Naive thymus-derived CD4-positive, alpha-beta T cell (primary cell): ENCODE results near the gene ANKS1B. TPM values are rescaled to one million over a fixed set of nuclear protein-coding genes. Genes with fewer than 3 reads are reported as not detected.

Experiments
- ATAC-seq: fragments of 150-1000 bp; cut with Tn5 transposase; 2 replicates; pipeline ENCODE4 v1.10.0; 2021; ENCODE audit warnings: mild to moderate bottlenecking, moderate library complexity
- CTCF ChIA-PET: fragments of 350-600 bp; sonication (Branson Sonifier 250); formaldehyde crosslinking; loops from one replicate; lab custom pipeline; 2021; ENCODE audit warnings: antibody characterized with exemption; lab: Charles Lee
- POLR2A ChIA-PET: fragments of 350-600 bp; sonication (Branson Sonifier 250); formaldehyde crosslinking; loops from one replicate; lab custom pipeline; 2021; ENCODE audit warnings: antibody characterized with exemption, inconsistent platforms; lab: Charles Lee
- DNase-seq, 9 donors: peaks; one replicate each; pipeline versions ENCODE4 v3.0.0 to v3.0.0-alpha.2; 2020 to 2022; ENCODE audit warnings: mixed read lengths in 1 of 9
- H3K27ac ChIP-seq: one replicate; pipeline ENCODE4 v1.7.0; 2013; ENCODE audit warnings: mild to moderate bottlenecking, low read depth, low read length, moderate library complexity
- H3K27me3 ChIP-seq, 2 donors: one replicate each; pipeline ENCODE4 v1.7.0; 2013; ENCODE audit warnings: low read length in 2 of 2, mild to moderate bottlenecking in 2 of 2, moderate library complexity in 2 of 2; ENCODE audit not compliant: control insufficient read depth in 2 of 2, insufficient read depth in 2 of 2
- H3K36me3 ChIP-seq, 3 experiments: 1 replicate in 2 of 3; 2 replicates in 1 of 3; pipeline ENCODE4 v1.7.0; 2013; ENCODE audit warnings: low read length in 3 of 3, mild to moderate bottlenecking in 3 of 3, moderate library complexity in 1 of 3; ENCODE audit not compliant: insufficient read depth in 3 of 3, control insufficient read depth in 2 of 3
- H3K4me1 ChIP-seq, 2 donors: one replicate each; pipeline ENCODE4 v1.7.0; 2013; ENCODE audit warnings: low read length in 2 of 2, mild to moderate bottlenecking in 2 of 2, moderate library complexity in 1 of 2; ENCODE audit not compliant: control insufficient read depth in 2 of 2, insufficient read depth in 2 of 2
- H3K4me3 ChIP-seq: 2 replicates; pipeline ENCODE4 v1.7.0; 2013; ENCODE audit warnings: mild to moderate bottlenecking, low read length
- H3K9me3 ChIP-seq, 3 experiments: 1 replicate in 2 of 3; 2 replicates in 1 of 3; pipeline ENCODE4 v1.7.0; 2013; ENCODE audit warnings: low read length in 3 of 3; ENCODE audit not compliant: control insufficient read depth in 2 of 3
- H3K27ac Mint-ChIP-seq, 9 donors: one replicate each; pipeline ENCODE4 v1.8.0; 2020 to 2022; ENCODE audit warnings: mixed read lengths in 9 of 9, mild to moderate bottlenecking in 8 of 9, moderate library complexity in 5 of 9, inconsistent platforms in 2 of 9
- H3K27me3 Mint-ChIP-seq, 5 donors: one replicate each; pipeline ENCODE4 v1.8.0; 2021 to 2022; ENCODE audit warnings: mixed read lengths in 5 of 5, mild to moderate bottlenecking in 1 of 5
- H3K36me3 Mint-ChIP-seq, 5 donors: one replicate each; pipeline ENCODE4 v1.8.0; 2020 to 2022; ENCODE audit warnings: mixed read lengths in 5 of 5, mild to moderate bottlenecking in 3 of 5, inconsistent platforms in 1 of 5
- H3K4me1 Mint-ChIP-seq, 7 donors: one replicate each; pipeline ENCODE4 v1.8.0; 2020 to 2022; ENCODE audit warnings: mixed read lengths in 7 of 7, mild to moderate bottlenecking in 3 of 7, inconsistent platforms in 1 of 7
- H3K4me3 Mint-ChIP-seq, 10 donors: one replicate each; pipeline ENCODE4 v1.8.0; 2020 to 2022; ENCODE audit warnings: mild to moderate bottlenecking in 10 of 10, mixed read lengths in 10 of 10, moderate library complexity in 6 of 10, inconsistent platforms in 2 of 10
- H3K9me3 Mint-ChIP-seq, 11 donors: one replicate each; pipeline ENCODE4 v1.8.0; 2020 to 2022; ENCODE audit warnings: mixed read lengths in 11 of 11, mild to moderate bottlenecking in 4 of 11, inconsistent platforms in 1 of 11, moderate library complexity in 1 of 11
- intact Hi-C, 2 donors: fragments of 100-400 bp; cut with micrococcal nuclease; formaldehyde crosslinking; loops; one replicate each; pipeline ENCODE4 v1.15.1; 2023
- polyA plus RNA-seq, 2 donors: library from polyadenylated mRNA; unstranded; fragments of 300-500 nt; fragmentation: Illumina TruSeq; gene quantifications; one replicate each; pipeline ENCODE4 v1.2.3, GENCODE V29; 2021
- total RNA-seq, 6 experiments: library from RNA in 5 of 6; stranded (reverse) in 5 of 6; gene quantifications; 1 replicate in 5 of 6; 2 replicates in 1 of 6; pipeline ENCODE4 v1.2.3 and lab custom pipeline; 2021 to 2026

ANKS1B gene
- total and polyA plus RNA-seq, 7 experiments from 2014 or later = 0.97 TPM; not detected in 6

- H3K4me1 ChIP-seq = no peaks in the 10 kb centered on the region
- peaks cover 66 to 70% (median 67%) of the 10 kb centered on the region in 5 donors for H3K27me3 Mint-ChIP-seq
- no peak overlapping the region for H3K4me3 ChIP-seq
- peaks cover 0 to 3% (median 0%) of the 10 kb centered on the region in 11 donors for H3K9me3 Mint-ChIP-seq
- H3K27me3 ChIP-seq = no peaks in the 10 kb centered on the region
- H3K4me1 Mint-ChIP-seq = peaks cover 0 to 16% (median 14%) of the 10 kb centered on the region in 7 donors
- no peak overlapping the region for H3K27ac ChIP-seq
- no peaks in the 10 kb centered on the region for H3K36me3 ChIP-seq
- intact Hi-C loops = no loop called here
- ATAC-seq (no peak), DNase-seq (no peak)
- CTCF ChIA-PET = no interaction called here
- POLR2A ChIA-PET = no interaction called here
- H3K27ac Mint-ChIP-seq = no peak overlapping the region
- H3K9me3 ChIP-seq = no peaks in the 10 kb centered on the region
- H3K4me3 Mint-ChIP-seq = peak overlapping the region; percentile 42 to 78 (median 54)
- H3K36me3 Mint-ChIP-seq = peaks cover 0 to 8% (median 0%) of the 10 kb centered on the region in 5 donors
Measured at GRCh38 chr12:99983456-99984258, 1.1 kb downstream of the ANKS1B start.

- H3K36me3 ChIP-seq = no peaks in the 10 kb centered on the region
- Mint-ChIP-seq H3K36me3 (peaks cover 0 to 8% (median 0%) of the 10 kb centered on the region in 5 donors), H3K4me3 (no peak overlapping the region), H3K4me1 (peaks cover 0 to 16% (median 14%) of the 10 kb centered on the region in 7 donors), H3K27ac (no peak overlapping the region), H3K9me3 (peaks cover 0 to 3% (median 0%) of the 10 kb centered on the region in 11 donors), H3K27me3 (peaks cover 62 to 72% (median 69%) of the 10 kb centered on the region in 5 donors)
- ChIA-PET POLR2A (no interaction called here), CTCF (no interaction called here)
- no peak overlapping the region for H3K4me3 ChIP-seq
- H3K4me1 ChIP-seq = no peaks in the 10 kb centered on the region
- ATAC-seq (no peak), DNase-seq (no peak)
- H3K9me3 ChIP-seq = no peaks in the 10 kb centered on the region
- no peaks in the 10 kb centered on the region for H3K27me3 ChIP-seq
- intact Hi-C loops = no loop called here
- no peak overlapping the region for H3K27ac ChIP-seq
Measured at GRCh38 chr12:99981639-99982190, 3.0 kb downstream of the ANKS1B start.

DNA sequence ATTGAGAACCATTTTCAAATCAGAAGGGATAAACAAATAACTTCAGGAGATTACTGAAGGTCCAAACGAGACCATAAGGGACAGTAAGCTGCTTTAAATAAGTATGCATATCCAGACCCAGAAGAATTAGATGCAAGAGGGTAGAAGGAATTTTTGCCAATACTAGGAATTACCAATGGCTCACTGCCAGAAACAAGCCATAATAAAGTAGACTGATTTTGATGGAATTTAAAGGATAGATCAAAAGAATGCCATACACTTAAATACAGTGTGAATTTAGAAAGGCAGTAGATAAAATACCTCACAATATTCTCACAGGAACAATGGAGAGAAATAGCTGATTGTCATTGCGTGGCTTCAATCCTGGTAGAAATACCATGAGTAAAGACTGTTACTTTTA lies 5.3 kb downstream of the ANKS1B start:
- no peaks in the 10 kb centered on the region for H3K27me3 ChIP-seq
- Mint-ChIP-seq H3K4me1 (peaks cover 0 to 8% (median 7%) of the 10 kb centered on the region in 7 donors), H3K27me3 (peaks cover 47 to 58% (median 55%) of the 10 kb centered on the region in 5 donors), H3K9me3 (peaks cover 0 to 3% (median 0%) of the 10 kb centered on the region in 11 donors), H3K27ac (no peak overlapping the region), H3K36me3 (peaks cover 0 to 8% (median 0%) of the 10 kb centered on the region in 5 donors), H3K4me3 (no peak overlapping the region)
- H3K4me3 ChIP-seq = no peak overlapping the region
- ATAC-seq (no peak), DNase-seq (no peak)
- ChIA-PET POLR2A (no interaction called here), CTCF (no interaction called here)
- H3K27ac ChIP-seq = no peak overlapping the region
- H3K9me3 ChIP-seq = no peaks in the 10 kb centered on the region
- no peaks in the 10 kb centered on the region for H3K4me1 ChIP-seq
- intact Hi-C loops = no loop called here
- H3K36me3 ChIP-seq = no peaks in the 10 kb centered on the region

DNA sequence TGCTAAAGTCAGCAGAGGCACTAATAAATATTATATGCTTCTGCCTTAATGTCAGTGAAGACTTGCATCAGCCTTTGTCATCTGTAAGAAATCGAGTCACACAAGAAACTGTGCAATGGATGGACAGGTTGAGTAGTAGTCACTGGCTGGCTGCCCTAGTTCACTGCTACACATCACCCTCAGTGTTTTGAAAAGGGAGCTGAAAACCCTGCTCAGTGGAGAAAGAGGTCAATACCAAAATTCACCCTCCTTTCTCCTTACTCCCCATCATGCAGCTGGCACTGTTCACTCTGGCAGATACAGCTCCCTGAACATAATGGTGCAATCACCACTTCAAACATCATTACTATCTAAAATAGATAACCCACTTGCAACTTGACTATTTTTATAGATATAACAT lies 6.6 kb downstream of the ANKS1B start:
- POLR2A ChIA-PET = no interaction called here
- no peak overlapping the region for H3K27ac Mint-ChIP-seq
- no peaks in the 10 kb centered on the region for H3K36me3 ChIP-seq
- no peak overlapping the region for H3K27ac ChIP-seq
- no peak overlapping the region for H3K4me3 Mint-ChIP-seq
- no peak for DNase-seq
- no peak for ATAC-seq
- no peaks in the 10 kb centered on the region for H3K4me1 Mint-ChIP-seq
- intact Hi-C loops = no loop called here
- H3K4me3 ChIP-seq = no peak overlapping the region
- H3K9me3 Mint-ChIP-seq = peaks cover 0 to 2% (median 0%) of the 10 kb centered on the region in 11 donors
- H3K4me1 ChIP-seq = no peaks in the 10 kb centered on the region
- CTCF ChIA-PET = no interaction called here
- peaks cover 0 to under 1% (median 0%) of the 10 kb centered on the region in 5 donors for H3K36me3 Mint-ChIP-seq
- no peaks in the 10 kb centered on the region for H3K9me3 ChIP-seq
- H3K27me3 Mint-ChIP-seq = peaks cover 37 to 49% (median 44%) of the 10 kb centered on the region in 5 donors
- no peaks in the 10 kb centered on the region for H3K27me3 ChIP-seq

GRCh38 chr12:99977550-99977949 lies 7.2 kb downstream of the ANKS1B start:
- Mint-ChIP-seq H3K9me3 (peaks cover 0 to 2% (median 0%) of the 10 kb centered on the region in 11 donors), H3K4me3 (no peak overlapping the region)
- intact Hi-C loops = no loop called here

GRCh38 chr12:99976762-99977161 lies 8.0 kb downstream of the ANKS1B start:
- DNase-seq (no peak), ATAC-seq (no peak)
- no peaks in the 10 kb centered on the region for H3K36me3 ChIP-seq
- no peak overlapping the region for H3K27ac Mint-ChIP-seq
- no peaks in the 10 kb centered on the region for H3K36me3 Mint-ChIP-seq
- H3K4me1 Mint-ChIP-seq = no peaks in the 10 kb centered on the region
- H3K4me1 ChIP-seq = no peaks in the 10 kb centered on the region
- H3K4me3 Mint-ChIP-seq = no peak overlapping the region
- H3K4me3 ChIP-seq = no peak overlapping the region
- ChIA-PET CTCF (no interaction called here), POLR2A (no interaction called here)
- no peaks in the 10 kb centered on the region for H3K27me3 ChIP-seq
- intact Hi-C loops = no loop called here
- H3K27me3 Mint-ChIP-seq = peaks cover 31 to 35% (median 33%) of the 10 kb centered on the region in 5 donors
- H3K9me3 ChIP-seq = no peaks in the 10 kb centered on the region
- no peak overlapping the region for H3K27ac ChIP-seq
- H3K9me3 Mint-ChIP-seq = peaks cover 0 to 5% (median 0%) of the 10 kb centered on the region in 11 donors

More at GRCh38 chr12:99977550-99977949, 7.2 kb downstream of the ANKS1B start:
- no peak for DNase-seq
- H3K27ac Mint-ChIP-seq = no peak overlapping the region
- POLR2A ChIA-PET = no interaction called here
- peaks cover 31 to 43% (median 38%) of the 10 kb centered on the region in 5 donors for H3K27me3 Mint-ChIP-seq
- Histone ChIP-seq H3K4me1 (no peaks in the 10 kb centered on the region), H3K4me3 (no peak overlapping the region), H3K9me3 (no peaks in the 10 kb centered on the region), H3K36me3 (no peaks in the 10 kb centered on the region), H3K27me3 (no peaks in the 10 kb centered on the region), H3K27ac (no peak overlapping the region)
- H3K36me3 Mint-ChIP-seq = no peaks in the 10 kb centered on the region
- H3K4me1 Mint-ChIP-seq = no peaks in the 10 kb centered on the region
- CTCF ChIA-PET = no interaction called here
- no peak for ATAC-seq
